C4-2B (cell line): ENCODE results near the gene FAM20C.

Experiments used
- ZFX ChIP-seq: fragments of 450-650 bp; IDR thresholded peaks from 2 replicates; pipeline ENCODE4 v1.6.1; 2017
- TF ChIP-seq, protein P1 (sequence below): fragments of 450-650 bp; conservative IDR thresholded peaks from 2 replicates; pipeline ENCODE4 v1.5.1; 2017; ENCODE audit warnings: mild to moderate bottlenecking

- TF ChIP-seq, protein P1, sequence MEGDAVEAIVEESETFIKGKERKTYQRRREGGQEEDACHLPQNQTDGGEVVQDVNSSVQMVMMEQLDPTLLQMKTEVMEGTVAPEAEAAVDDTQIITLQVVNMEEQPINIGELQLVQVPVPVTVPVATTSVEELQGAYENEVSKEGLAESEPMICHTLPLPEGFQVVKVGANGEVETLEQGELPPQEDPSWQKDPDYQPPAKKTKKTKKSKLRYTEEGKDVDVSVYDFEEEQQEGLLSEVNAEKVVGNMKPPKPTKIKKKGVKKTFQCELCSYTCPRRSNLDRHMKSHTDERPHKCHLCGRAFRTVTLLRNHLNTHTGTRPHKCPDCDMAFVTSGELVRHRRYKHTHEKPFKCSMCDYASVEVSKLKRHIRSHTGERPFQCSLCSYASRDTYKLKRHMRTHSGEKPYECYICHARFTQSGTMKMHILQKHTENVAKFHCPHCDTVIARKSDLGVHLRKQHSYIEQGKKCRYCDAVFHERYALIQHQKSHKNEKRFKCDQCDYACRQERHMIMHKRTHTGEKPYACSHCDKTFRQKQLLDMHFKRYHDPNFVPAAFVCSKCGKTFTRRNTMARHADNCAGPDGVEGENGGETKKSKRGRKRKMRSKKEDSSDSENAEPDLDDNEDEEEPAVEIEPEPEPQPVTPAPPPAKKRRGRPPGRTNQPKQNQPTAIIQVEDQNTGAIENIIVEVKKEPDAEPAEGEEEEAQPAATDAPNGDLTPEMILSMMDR = no peak
- TF ChIP-seq ZFX = no peak
Observed at GRCh38 chr7:179948-180694, 12.2 kb upstream of the FAM20C start.
